Activated effector memory CD4-positive, alpha-beta T cell treated with Interleukin-2 at 50 U/mL for 16 hours (primary cell): Measurements from ENCODE around the gene PRCD.
"Not testable (repeated sequence)": the region's sequence is repeated elsewhere in the genome, so short reads cannot be mapped to it uniquely, and the experiment has no call there.

Source experiments
- DNase-seq: peaks from one replicate; pipeline ENCODE4 v3.0.0-alpha.2; 2020

The PRCD gene

GRCh38 chr17:76506408-76507345 is 33.2 kb upstream of the PRCD start:
- DNase-seq = peak; percentile 84

- not testable (repeated sequence) for DNase-seq
Measured at GRCh38 chr17:76508472-76509063, 31.3 kb upstream of the PRCD start.

- no peak for DNase-seq
Measured at GRCh38 chr17:76510831-76511244, 29.0 kb upstream of the PRCD start.

- DNase-seq = no peak
Measured at GRCh38 chr17:76511668-76512365, 28.0 kb upstream of the PRCD start.

- DNase-seq = no peak
Measured at GRCh38 chr17:76512366-76513305, 27.2 kb upstream of the PRCD start.

GRCh38 chr17:76513306-76513692 is 26.5 kb upstream of the PRCD start:
- no peak for DNase-seq

- DNase-seq = not testable (repeated sequence)
Measured at GRCh38 chr17:76514355-76514754, 25.5 kb upstream of the PRCD start.

- peak; percentile 82 for DNase-seq
Measured at GRCh38 chr17:76515274-76515949, 24.4 kb upstream of the PRCD start.

- DNase-seq = no peak
Measured at GRCh38 chr17:76517638-76518038, 22.2 kb upstream of the PRCD start.

- DNase-seq = no peak
Measured at GRCh38 chr17:76519048-76519966, 20.5 kb upstream of the PRCD start.

GRCh38 chr17:76521262-76521661 is 18.6 kb upstream of the PRCD start:
- no peak for DNase-seq

GRCh38 chr17:76521683-76522082 is 18.2 kb upstream of the PRCD start:
- DNase-seq = not testable (repeated sequence)

- peak; percentile 76 for DNase-seq
Measured at GRCh38 chr17:76523084-76524037, 16.5 kb upstream of the PRCD start.

GRCh38 chr17:76524598-76525512 is 15.0 kb upstream of the PRCD start:
- no peak for DNase-seq

GRCh38 chr17:76525513-76525833 is 14.4 kb upstream of the PRCD start:
- not testable (repeated sequence) for DNase-seq

- not testable (repeated sequence) for DNase-seq
Measured at GRCh38 chr17:76527016-76527415, 12.8 kb upstream of the PRCD start.

- peak; percentile 40 for DNase-seq
Measured at GRCh38 chr17:76527430-76528111, 12.3 kb upstream of the PRCD start.

GRCh38 chr17:76528156-76528527 is 11.7 kb upstream of the PRCD start:
- DNase-seq = no peak
